ENCODE measurements around the gene SYT13.

DNA sequence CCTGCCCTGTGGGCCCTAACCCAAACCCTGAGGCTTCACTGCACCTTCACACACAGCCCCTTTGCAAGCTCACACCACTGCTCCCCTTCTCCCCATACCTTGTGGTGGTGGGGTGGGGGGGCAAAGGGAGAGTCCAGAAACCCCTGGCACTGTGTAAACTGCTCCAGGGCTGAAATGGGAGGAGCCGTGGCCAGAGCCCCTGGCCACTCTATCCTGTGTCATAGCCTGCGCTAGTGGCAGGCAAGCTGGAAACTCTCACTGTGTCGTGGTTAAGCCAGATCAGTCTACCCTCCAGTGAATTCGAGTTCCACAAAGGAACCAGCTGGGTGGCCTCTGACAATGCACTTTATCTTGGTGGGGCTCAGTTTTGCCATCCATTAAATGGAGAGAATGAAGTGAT lies 8.4 kb upstream of the SYT13 start:
- TF ChIP-seq CTCF (IDR thresholded peaks at IDR 0.05) (no peak), POLR2A (IDR thresholded peaks at IDR 0.05) (no peak)
